Upper lobe of left lung (tissue), 4 donors: ENCODE measurements around the gene DENND5B.

Source experiments
- CTCF ChIP-seq, 6 experiments: fragments of 450-650 bp in 4 of 6; fragments of 200-600 bp in 2 of 6; sonication (generic) in 2 of 6; IDR thresholded peaks; one replicate each; pipeline ENCODE4 v1.5.1; 2016 to 2019; ENCODE audit warnings: antibody characterized with exemption in 6 of 6
- POLR2A ChIP-seq, 4 donors: fragments of 450-650 bp; IDR thresholded peaks; one replicate each; pipeline ENCODE4 v1.5.1; 2016 to 2017; ENCODE audit warnings: antibody characterized with exemption in 4 of 4, mild to moderate bottlenecking in 2 of 4
- POLR2AphosphoS5 ChIP-seq, 2 donors: sonication (generic); formaldehyde crosslinking; IDR thresholded peaks; one replicate each; pipeline ENCODE4 v1.5.1; 2017; ENCODE audit warnings: antibody characterized with exemption in 2 of 2

- TF ChIP-seq CTCF (IDR thresholded peaks at IDR 0.05) (no peak), POLR2AphosphoS5 (IDR thresholded peaks at IDR 0.05) (no peak), POLR2A (IDR thresholded peaks at IDR 0.05) (no peak)
Measured at GRCh38 chr12:31355747-31356107, 235.2 kb downstream of the DENND5B start.
